T47D (cell line): ENCODE data around the gene CMPK1.
"Not testable (repeated sequence)": the region's sequence is repeated elsewhere in the genome, so short reads cannot be mapped to it uniquely, and the experiment has no call there.

Experiments
- DNase-seq, 2 experiments: peaks; one replicate each; pipeline versions ENCODE4 v3.0.0 to v3.0.0-alpha.2; 2011 to 2012; ENCODE audit warnings: low read depth in 1 of 2, low spot score in 1 of 2
- JUND ChIP-seq: IDR thresholded peaks from 2 replicates; pipeline ENCODE4 v1.6.1; 2012; ENCODE audit warnings: low read depth
- in situ Hi-C: cut with HindIII; loops from 2 replicates; pipeline ENCODE4 v1.10.0; 2016; ENCODE audit warnings: low sequenced_read_pairs, low pct_unique_long_range_greater_than_20kb

CMPK1 gene, protein sequence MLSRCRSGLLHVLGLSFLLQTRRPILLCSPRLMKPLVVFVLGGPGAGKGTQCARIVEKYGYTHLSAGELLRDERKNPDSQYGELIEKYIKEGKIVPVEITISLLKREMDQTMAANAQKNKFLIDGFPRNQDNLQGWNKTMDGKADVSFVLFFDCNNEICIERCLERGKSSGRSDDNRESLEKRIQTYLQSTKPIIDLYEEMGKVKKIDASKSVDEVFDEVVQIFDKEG

DNA sequence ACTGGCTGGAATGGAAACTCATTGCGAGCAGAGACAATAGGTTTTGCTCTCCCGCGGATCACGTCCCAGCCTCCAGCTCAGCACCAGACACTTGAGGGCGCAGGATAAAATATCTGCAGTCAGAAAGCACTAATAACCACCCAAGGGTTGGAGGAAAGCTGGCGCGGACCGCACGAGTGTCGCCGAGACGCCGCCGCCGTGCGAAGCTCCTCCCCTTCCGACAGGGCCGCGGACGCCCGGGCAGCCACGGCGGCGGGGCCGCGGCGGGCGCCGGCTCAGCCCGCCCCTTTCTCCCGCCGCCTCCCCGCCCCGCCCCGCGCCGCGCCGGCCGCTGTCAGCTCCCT is at the start of gene CMPK1:
Gene CMPK1 (plus strand): TSS at position 213 of the 344 bp plus-strand sequence. CDS start 156 bp downstream, outside the sequence.
- in situ Hi-C loops = no loop called here
- TF ChIP-seq JUND = no peak
- DNase-seq = peak; percentile 59 to 84

DNA sequence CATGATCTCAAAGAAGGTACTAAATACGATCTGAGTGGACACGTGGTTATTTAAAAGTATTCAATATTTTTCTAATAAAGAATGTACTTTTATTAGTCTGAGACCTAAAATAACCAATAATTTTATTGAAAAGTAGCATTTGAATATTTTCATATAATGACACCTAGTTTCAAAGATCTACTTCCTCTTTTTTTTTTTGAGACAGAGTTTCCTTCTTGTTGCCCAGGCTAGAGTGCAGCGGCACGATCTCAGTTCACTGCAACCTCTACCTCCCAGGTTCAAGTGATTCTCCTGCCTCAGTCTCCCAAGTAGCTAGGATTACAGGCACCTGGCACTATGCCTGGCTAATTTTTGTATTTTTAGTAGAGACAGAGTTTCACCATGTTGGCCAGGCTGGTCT is 45.5 kb upstream of the CMPK1 start:
- in situ Hi-C loops, DNase-seq: not testable (repeated sequence)

- in situ Hi-C loops, DNase-seq: not testable (repeated sequence)
Observed at GRCh38 chr1:47294863-47295262, 38.7 kb upstream of the CMPK1 start.

GRCh38 chr1:47295579-47295978 is 38.0 kb upstream of the CMPK1 start:
- in situ Hi-C loops = no loop called here
- no peak for DNase-seq
- TF ChIP-seq JUND = no peak

GRCh38 chr1:47298025-47298699 is 35.4 kb upstream of the CMPK1 start:
- TF ChIP-seq JUND = no peak
- in situ Hi-C loops = no loop called here
- DNase-seq = no peak

- TF ChIP-seq JUND = no peak
- in situ Hi-C loops = no loop called here
- no peak for DNase-seq
Observed at GRCh38 chr1:47302472-47302871, 31.1 kb upstream of the CMPK1 start.

GRCh38 chr1:47309427-47309826 is 24.2 kb upstream of the CMPK1 start:
- no peak for TF ChIP-seq JUND
- DNase-seq = no peak
- in situ Hi-C loops = no loop called here

- no peak for TF ChIP-seq JUND
- in situ Hi-C loops = no loop called here
- DNase-seq = peak; percentile 89 to 99
Observed at GRCh38 chr1:47313915-47314664, 19.5 kb upstream of the CMPK1 start, which contains the start of gene STIL. STIL (minus strand) TSS chr1:47314147; CDS start chr1:47310319, 3,828 bp downstream.

- peak in 1 of 2 experiments; percentile 5 for DNase-seq
- in situ Hi-C loops = no loop called here
Observed at GRCh38 chr1:47317841-47318240, 15.7 kb upstream of the CMPK1 start.

DNA sequence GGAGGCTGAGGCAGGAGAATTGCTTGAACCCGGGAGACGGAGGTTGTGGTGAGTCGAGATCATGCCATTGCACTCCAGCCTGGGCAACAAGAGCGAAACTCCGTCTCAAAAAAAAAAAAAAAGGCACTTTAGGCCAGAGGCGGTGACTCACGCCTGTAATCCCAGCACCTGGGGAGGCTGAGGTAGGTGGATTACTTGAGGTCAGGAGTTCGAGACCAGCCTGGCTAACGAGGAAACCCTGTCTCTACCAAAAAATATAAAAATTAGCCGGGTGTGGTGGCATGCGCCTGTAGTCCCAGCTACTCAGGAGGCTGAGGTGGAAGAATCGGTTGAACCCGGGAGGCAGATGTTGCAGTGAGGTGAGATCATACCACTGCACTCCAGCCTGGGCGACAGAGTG is 13.6 kb upstream of the CMPK1 start:
- in situ Hi-C loops = not testable (repeated sequence)

More at GRCh38 chr1:47317841-47318240, 15.7 kb upstream of the CMPK1 start:
- no peak for TF ChIP-seq JUND

GRCh38 chr1:47323599-47324031 is 10.0 kb upstream of the CMPK1 start:
- TF ChIP-seq JUND = no peak
- in situ Hi-C loops = no loop called here
- no peak for DNase-seq

More for the DNA sequence above, 13.6 kb upstream of the CMPK1 start:
- DNase-seq = not testable (repeated sequence)

- no peak for TF ChIP-seq JUND
- in situ Hi-C loops = no loop called here
- no peak for DNase-seq
Observed at GRCh38 chr1:47324682-47325081, 8.9 kb upstream of the CMPK1 start.

- in situ Hi-C loops = no loop called here
- TF ChIP-seq JUND = no peak
- DNase-seq = no peak
Observed at GRCh38 chr1:47325528-47325927, 8.1 kb upstream of the CMPK1 start.
